HG03442 (cell line): Measurements from ENCODE around the gene CDNF.
A peak's percentile ranks its signal among the peaks of the same experiment; 100 is the strongest.
"Not testable (repeated sequence)": the region's sequence is repeated elsewhere in the genome, so short reads cannot be mapped to it uniquely, and the experiment has no call there.

Experiments used
- ATAC-seq: cut with Tn5 transposase; IDR thresholded peaks from one replicate; pipeline ENCODE4 v1.9.1; 2021; ENCODE audit warnings: mild to moderate bottlenecking, moderate library complexity; ENCODE audit not compliant: unreplicated experiment

The CDNF gene

DNA sequence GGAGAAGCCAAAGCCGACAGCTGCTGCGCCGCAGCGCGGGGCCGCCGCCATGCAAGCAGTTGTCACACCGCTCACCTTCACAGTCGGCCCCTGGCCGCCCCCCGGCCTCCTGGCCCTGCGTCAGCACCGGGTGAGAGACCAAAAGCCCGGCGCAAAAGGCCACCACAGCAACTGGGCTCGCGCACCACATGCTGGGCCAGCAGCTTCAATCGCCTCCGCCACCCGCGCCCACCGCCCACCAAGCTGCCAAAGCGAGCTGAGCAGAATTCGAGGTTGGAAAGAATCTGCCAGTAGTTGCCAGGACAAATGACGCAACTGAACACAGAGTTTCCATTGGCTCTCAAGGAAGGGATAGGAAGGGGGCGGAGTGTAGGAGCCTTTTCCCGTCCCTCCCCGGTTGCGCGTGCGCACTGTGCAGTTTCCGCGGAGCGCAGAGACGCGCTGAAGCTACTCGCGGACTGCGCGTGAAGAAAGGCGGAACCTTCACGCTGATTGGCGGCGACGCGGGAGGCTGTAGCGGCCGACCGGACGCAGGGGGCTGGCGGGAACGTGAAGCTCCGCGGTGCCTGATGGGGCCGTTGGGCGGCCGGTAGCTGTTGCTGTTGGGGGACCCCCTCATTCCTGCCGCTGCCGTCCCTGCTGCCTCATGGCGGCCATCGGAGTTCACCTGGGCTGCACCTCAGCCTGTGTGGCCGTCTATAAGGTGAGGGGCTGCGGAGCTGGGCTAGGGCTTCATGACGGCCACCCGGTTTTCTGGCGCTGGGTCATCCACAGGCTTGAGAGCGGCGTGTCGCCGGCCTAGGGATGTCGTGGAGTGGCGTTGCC lies at the start of gene CDNF, which contains the start of the genes HSPA14 and MSANTD7:
CDNF (minus strand) TSS at position 281 of the 825 bp plus-strand sequence; CDS start at position 190, 91 bp downstream.
HSPA14 (plus strand) TSS at position 550 of the 825 bp plus-strand sequence; CDS start at position 647, 97 bp downstream.
MSANTD7 (plus strand) TSS at position 550 of the 825 bp plus-strand sequence. CDS start 3,979 bp downstream, outside the sequence.
- ATAC-seq = peak; percentile 88

DNA sequence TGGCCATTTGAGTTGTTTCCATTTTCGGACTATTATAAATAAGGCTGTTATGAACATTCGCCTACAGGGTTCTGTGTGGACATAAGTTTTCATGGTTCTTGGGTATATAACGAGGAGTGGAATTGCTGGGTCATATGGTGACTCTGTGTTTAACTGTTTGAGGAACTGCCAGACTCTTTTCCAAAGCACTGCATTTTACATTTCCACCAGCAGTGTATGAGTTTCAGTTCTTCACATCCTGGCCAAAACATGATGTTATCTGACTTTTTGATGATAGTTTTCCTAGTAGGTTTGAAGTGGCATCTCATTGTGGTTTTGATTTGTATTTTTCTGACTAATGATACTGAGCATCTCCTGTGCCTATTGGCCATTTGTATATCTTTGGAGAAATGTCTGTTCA lies 46.2 kb upstream of the CDNF start:
- no peak for ATAC-seq

DNA sequence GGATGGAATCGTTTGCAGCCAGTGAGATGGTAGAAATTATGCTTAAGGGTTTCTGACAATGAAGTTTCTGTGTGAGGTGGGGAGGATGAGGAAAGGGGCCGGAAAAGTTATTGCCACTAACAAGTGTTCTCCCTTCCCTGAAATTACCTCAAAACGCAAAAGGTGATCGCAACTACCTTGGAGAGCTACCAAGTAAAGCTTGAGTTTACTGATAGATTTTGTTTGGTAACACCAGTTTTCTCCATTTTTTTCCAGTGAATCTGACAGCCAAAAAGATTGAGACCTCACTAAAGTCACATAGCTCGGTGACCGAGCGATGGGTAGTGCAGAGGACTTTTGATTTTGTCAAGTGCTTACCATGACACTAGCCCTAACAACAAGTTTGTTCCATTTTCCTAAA lies 42.4 kb upstream of the CDNF start:
- no peak for ATAC-seq

DNA sequence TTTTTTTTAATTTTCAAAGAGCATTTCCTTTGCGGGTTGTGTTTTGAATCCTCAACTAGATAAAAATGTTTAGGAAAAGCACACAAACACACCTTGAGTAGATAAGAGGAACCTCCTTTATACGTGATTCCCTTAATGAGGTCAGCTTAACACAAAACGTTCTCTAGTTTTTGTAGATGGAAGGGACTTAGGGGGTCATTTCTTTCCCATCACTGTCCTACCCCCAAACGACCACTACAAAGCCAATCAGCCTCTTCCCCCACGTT lies 42.0 kb upstream of the CDNF start:
- ATAC-seq = no peak

DNA sequence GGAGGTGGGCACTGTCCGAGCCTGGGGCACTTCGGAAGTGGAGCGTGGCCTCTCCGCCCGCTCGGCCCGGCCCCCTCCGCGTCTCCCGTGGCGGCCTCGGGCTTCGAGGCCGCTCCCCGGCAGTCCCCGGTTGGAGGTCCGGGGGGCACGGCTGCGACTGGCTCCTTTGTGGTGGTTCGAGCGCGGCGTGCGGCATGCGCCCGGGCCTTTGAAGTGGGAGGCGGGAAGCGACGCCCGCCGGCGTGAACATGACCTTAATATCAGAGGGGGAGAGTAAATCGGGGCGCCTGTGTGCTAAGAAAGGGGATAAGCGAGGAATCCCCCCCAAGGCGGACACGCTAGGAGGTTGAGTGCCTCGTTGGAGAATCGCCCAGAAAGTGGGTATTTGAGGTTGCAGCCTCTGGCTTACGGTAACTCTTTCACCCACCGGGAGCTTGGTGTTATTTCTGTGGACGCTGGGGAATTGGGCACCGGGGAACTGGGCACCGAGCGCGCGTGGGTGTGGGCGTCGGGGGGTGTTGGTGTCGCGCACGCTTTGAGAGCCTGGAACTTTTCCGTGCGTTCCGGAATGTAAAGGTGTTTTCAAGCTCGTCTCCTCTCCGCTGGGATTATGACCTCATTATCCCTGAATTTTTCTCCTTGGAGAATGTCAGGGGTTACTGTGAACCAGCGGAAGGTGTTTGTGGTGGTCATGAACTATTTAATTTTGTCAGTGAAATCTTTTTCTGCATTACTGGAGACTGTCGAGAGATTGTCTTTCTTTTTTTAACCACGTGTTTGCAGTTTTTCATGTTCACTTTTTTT lies 41.5 kb upstream of the CDNF start:
- peak; percentile 21 for ATAC-seq

DNA sequence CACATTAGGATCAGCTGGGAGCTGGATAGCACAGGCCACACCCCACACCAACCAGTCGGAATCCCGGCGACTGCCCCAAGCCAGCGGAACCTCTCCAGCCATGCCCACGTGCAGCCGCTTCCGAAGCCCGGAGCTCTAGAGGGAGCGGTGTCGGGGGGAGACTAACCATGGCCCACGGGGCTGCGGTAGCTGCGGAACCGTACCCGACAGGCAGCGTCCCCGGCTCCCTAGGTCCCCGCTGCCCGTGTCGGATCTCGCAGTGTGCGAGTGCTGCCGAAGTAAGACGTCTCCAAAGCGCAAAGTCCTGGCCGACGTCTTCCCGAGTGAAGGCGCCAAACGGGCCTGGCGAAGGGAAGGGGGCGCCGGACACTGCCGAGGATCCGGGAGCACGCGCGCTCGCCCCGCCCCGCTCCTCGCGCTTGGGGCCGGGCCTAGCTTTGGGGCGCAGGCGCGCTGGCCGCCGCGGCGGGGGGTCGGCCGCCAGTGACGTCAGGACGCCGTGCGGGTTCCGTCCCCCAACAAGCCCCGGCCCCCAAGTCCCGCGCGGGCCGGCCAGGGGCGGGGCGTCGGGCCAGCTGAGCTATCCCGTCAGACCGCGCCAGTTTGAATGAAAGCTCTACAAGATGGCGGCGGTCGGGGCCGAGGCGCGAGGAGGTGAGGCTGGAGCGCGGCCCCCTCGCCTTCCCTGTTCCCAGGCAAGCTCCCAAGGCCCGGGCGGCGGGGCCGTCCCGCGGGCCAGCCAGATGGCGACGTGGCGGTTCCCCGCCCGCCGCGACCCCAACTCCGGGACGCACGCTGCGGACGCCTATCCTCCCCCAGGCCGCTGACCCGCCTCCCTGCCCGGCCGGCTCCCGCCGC lies 40.7 kb upstream of the CDNF start, which contains the start of gene SUV39H2:
SUV39H2 (plus strand) TSS at position 601 of the 858 bp plus-strand sequence; CDS start at position 624, 23 bp downstream.
- peak; percentile 87 for ATAC-seq

DNA sequence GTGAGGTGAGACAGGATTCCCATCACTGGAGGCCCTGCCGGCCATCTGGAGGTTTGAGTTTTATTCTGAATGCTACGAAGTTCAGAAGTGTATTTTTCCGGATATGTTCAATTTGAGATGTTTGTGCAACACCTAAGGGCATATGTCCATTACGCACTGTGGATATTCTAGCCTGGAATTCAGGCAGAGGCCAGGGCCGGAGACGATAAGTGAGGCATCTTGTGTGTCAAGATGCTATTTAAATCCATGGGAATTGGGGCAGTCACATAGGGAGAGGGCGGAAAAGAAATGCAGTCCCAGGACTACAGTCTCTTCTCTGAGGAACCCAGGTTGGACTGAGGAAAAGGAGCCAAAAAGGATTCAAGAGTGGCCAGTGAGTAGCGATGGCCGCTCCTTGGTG lies 38.9 kb upstream of the CDNF start:
- no peak for ATAC-seq

DNA sequence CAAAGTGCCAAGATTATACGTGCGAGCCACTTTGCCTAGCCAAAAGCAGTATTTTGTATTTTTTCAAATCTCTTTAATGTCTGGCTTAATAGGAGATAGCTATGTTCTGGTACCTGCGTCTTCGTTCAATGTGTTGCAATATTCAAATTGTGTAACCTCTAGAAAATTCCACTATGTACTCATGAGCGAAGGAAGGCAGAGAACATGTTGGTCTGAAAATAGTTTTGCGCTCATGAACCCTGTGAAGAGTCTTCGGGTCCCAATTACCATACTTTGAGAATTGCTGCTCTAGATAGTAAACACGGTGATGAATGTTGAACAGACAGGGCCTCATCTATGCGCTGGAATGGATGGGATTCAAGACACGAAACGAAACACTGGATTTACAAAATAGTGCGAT lies 38.1 kb upstream of the CDNF start:
- ATAC-seq = no peak

DNA sequence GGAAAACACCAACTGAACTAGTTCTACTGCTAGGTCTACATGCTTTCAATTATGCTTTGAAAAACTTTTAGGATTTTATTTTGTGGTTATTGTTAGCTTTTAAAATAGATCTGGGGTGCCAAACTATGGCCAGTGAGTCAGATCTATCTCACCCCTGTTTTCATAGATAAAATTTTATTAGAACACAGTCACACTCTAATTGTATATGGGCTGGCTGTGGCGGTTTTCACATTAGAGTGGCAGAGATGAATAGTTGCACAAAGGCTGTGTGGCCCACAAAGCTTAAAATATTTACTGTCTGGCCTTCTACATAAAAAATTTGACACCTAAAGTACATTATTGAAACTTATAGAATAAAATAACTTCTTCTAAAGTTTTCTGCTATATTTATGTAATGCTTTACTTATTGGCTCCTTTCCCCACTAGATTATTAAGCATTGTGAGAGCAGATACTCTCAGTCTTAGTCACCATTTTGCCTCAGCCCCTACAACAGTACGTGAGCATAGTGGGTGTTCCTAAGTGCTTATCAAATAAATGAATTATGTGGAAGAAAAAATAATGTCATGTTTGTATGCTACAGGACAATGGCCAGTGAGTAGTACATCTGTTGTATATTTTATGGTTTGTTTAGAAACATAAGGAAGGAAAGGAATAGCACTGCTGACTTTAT lies 35.4 kb upstream of the CDNF start:
- peak; percentile 58 for ATAC-seq

DNA sequence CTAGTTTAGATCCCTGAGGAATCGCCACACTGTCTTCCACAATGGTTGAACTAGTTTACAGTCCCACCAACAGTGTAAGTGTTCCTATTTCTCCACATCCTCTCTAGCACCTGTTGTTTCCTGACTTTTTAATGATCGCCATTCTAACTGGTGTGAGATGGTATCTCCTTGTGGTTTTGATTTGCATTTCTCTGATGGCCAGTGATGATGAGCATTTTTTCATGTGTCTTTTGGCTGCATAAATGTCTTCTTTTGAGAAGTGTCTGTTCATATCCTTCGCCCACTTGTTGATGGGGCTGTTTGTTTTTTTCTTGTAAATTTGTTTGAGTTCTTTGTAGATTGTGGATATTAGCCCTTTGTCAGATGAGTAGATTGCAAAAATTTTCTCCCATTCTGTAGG lies 27.0 kb upstream of the CDNF start:
- ATAC-seq = not testable (repeated sequence)

DNA sequence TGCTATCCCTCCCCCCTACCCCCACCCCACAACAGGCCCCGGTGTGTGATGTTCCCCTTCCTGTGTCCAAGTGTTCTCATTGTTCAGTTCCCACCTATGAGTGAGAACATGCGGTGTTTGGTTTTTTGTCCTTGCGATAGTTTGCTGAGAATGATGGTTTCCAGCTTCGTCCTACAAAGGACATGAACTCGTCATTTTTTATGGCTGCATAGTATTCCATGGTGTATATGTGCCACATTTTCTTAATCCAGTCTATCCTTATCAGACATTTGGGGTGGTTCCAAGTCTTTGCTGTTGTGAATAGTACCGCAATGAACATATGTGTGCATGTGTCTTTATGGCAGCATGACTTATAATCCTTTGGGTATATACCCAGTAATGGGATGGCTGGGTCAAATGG lies 26.6 kb upstream of the CDNF start:
- ATAC-seq = not testable (repeated sequence)

DNA sequence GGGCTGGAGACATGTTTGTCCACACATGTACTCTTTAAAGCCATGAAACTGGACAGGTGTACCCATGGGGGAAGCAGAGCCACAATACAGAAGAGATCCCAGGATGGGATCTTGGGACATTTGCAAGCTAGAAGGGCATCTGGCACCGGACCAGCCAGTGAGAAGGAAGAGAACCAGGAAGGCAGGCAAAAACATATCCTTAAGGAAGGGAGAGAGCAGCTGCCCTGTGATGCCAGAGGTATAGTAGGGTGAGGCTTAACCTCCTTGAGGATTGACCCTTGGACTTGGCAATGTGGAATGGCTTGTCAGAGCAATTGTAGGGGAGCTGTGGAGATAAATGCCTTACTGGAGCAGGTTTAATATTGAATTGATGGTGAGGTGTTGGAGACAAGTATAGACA lies 23.0 kb upstream of the CDNF start:
- ATAC-seq = no peak

DNA sequence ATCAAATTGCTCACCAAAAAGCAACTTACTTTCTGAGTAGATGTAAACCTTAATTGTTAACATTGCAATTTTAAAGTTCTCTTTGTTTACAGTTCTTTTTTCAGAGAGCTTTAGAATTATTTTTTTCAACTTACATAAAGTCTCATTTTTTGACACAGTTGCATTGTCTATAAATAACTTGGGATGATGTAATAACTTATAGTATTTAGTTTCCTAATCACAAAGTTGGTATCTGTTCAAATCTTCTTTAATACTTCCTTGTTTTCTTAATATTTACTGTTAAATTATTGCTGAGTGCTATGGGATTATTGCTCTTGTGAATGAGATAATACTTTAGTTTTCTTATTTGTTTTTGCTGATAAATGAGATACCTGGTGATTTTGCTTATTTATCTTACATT lies 21.9 kb upstream of the CDNF start:
- no peak for ATAC-seq

DNA sequence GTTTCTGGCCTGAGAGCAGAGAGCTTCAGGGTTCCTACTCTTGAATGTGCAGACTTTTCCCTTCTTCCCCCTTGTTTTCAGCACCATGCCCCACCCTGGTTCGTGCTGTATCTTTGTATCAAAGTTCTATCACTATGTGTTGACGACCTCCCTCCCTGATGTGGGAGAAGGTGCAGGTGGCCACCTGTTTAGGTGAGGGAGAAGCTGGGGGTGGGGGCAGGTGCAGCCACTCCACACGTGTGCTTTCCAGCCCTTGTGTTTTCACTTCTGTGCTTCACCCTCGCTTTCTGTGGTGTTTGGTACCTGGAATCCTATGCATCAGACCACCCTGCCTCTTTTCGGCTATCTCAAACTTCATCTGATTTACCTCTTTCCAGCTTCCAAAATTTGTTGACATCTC lies 21.2 kb upstream of the CDNF start:
- ATAC-seq = no peak

DNA sequence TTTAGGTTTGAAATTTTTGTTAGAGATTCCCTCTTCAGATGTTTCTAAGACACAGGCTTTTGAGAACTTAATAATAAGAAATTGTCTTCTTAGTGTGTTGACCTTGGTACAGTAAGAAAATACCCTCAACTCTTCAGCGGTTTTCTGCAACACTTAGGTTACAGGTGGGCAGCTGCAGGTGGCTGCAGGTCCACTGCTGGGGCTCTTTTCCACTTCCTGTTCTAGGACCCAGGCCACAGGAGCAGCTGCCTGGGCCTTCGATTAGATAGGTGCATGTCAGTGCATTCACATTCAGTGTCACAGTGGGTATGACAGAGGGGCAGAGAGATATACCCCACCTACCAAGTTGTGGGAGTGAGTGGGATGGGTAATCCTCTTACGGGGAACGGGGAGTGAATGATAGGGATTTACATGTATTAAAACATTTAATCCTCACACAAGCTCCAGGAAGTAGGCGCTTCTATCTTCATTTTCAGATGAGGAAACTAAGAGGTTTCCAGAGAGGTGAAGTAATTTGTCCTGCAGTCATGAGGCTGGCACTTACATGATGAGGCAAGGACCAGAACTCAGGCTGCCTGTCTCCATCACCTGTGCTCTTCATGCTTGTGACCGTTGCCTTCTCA lies 20.6 kb upstream of the CDNF start:
- no peak for ATAC-seq

DNA sequence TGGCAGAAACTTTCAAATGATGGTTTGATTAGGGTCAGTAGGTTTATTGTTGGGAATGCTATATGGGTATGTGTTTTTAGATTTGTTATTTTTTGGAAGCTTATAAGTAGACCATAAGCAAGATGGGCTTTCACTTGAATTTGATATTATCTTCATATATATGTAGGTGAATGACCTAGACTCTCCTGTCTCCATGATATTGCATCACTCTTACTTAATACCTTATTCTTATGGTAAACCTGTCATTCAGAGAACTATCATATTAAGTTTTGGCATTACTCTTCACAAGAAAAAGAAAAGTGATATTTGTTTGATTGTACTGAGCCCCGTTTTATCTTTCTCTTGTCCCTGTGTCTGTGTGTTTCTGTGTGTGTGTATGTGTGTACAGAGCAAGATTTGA lies 17.6 kb upstream of the CDNF start:
- ATAC-seq = no peak

DNA sequence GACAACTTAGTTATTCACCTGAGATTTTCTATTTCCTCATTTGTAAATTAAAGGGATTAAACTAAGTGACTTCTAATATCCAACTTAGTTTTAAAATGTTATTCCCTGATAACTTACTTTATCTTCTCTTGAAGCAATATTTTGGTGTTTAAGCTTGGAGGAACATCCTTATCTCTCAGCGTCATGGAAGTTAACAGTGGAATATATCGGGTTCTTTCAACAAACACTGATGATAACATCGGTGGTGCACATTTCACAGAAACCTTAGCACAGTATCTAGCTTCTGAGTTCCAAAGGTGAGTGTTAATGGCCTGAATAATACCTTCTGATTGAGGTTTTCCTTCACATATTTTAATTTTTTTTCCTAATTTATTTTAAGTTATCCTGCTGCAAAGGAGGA lies 14.4 kb upstream of the CDNF start:
- ATAC-seq = no peak

DNA sequence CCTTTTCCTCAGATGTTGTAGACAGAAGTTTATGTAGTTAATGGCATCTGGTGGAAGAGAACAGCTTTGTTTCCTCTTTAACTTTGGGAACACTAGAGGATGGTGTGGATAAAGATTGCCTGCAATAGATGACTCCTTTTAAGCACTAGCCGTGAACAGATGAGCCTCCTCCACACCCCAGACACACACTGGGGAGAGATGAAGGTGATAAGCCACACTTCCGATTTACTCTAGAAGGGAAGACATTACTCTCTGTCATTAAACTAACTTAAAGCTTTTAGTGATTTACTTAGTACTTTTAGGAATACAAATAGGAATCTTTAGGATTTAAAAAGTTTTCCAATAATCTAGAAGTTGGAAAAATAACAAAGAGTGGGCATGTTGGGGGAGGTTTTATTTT lies 7.1 kb upstream of the CDNF start:
- ATAC-seq = no peak

DNA sequence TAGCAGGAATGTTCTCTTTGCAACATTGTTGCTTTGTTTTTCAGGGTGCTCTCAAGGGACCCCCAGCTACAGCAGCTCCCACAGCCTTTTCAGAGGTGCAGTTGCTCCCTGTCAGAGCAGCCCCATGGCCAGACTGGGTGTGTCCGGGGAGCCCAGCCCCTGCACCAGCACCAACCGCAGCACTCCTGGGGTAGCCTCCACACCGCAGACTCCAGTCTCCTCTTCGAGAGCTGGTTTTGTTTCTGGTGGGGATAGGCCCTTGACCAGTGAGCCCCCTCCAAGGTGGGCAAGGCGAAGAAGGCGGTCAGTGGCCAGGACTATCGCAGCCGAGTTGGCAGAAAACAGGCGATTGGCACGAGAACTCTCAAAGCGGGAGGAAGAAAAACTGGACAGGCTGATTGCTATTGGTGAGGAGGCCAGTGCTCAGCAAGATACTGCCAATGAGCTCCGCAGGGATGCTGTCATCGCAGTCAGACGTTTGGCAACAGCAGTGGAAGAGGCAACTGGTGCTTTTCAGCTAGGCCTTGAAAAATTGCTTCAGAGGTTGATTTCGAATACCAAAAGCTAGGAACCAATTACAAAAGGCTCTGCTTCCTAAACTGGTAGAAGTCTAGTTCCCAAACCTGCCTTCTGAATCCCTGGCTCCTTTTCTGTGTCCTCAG lies 5.6 kb upstream of the CDNF start:
- ATAC-seq = no peak

DNA sequence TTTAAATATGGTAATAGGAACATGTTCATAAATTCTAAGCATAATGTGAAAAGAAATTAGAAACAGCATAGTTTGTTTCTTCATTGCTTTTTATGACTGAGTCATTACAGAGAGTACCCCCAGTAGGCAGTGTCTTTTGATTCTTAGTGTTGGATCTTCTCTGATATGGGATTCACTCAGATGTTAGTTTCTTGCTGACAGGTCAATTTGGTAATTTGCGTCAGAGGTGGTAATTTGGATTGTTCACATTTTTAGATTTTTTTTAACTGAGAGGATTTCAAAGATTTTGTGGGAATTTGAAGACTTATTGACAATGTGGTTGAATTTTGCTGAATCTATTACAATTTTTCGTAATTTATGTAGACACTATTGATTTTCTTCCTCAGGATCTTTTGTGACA lies 2.3 kb upstream of the CDNF start:
- no peak for ATAC-seq
